ENCODE measurements around the gene HS6ST3.

The HS6ST3 gene

DNA sequence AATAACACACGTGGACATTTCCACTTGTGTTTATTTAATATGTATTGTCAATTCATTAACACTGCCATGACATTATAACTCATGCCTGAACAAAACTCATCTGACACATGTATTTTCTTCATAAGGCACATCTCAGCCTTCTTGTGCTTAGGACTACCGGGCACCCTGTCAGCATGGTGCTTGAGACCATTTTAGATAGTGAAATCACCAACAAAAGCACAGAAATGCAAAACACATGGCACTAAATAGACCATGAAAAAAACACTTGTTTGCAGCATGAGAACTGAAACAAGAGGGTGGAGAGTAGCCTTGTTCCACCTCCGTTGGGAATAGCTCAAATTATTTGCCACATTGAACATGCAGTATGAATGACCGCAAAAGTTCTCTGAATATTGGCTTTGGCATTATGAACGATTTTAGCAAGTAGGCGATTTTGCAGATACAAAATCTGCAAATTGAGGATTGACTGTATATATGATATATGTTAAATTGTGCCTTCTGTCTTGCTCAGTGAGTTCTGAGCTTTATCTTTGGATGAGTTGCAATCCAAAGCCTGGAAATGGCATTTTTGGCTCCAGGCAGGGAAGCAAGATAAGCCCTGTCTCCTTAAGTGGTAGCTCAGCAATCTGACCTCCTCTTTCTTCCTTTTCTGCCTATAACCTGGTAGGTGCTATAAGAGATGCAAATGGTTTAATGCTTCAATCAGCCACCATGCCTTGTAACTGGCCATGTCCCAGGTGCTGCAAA, 328.2 kb downstream of the HS6ST3 start:
- H3K4me3 ChIP-seq (ENCODE audit: low read depth, low read length) = no peak overlapping the region
- DNase-seq (ENCODE audit: low read depth) = no peak
- TF ChIP-seq, protein P1, sequence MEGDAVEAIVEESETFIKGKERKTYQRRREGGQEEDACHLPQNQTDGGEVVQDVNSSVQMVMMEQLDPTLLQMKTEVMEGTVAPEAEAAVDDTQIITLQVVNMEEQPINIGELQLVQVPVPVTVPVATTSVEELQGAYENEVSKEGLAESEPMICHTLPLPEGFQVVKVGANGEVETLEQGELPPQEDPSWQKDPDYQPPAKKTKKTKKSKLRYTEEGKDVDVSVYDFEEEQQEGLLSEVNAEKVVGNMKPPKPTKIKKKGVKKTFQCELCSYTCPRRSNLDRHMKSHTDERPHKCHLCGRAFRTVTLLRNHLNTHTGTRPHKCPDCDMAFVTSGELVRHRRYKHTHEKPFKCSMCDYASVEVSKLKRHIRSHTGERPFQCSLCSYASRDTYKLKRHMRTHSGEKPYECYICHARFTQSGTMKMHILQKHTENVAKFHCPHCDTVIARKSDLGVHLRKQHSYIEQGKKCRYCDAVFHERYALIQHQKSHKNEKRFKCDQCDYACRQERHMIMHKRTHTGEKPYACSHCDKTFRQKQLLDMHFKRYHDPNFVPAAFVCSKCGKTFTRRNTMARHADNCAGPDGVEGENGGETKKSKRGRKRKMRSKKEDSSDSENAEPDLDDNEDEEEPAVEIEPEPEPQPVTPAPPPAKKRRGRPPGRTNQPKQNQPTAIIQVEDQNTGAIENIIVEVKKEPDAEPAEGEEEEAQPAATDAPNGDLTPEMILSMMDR (IDR thresholded peaks at IDR 0.05; ENCODE audit: control insufficient read depth, extremely low read depth, insufficient read depth) = no peak

- TF ChIP-seq, protein P1 (IDR thresholded peaks at IDR 0.05; ENCODE audit: control insufficient read depth, extremely low read depth, insufficient read depth) = no peak
- DNase-seq (ENCODE audit: low read depth) = no peak
Observed at GRCh38 chr13:96421314-96421713, 331.4 kb downstream of the HS6ST3 start.

GRCh38 chr13:96422002-96422401, 332.1 kb downstream of the HS6ST3 start:
- TF ChIP-seq, protein P1 (IDR thresholded peaks at IDR 0.05; ENCODE audit: control insufficient read depth, extremely low read depth, insufficient read depth) = no peak
- DNase-seq (ENCODE audit: low read depth) = no peak

More at GRCh38 chr13:96421314-96421713, 331.4 kb downstream of the HS6ST3 start:
- no peak overlapping the region for H3K4me3 ChIP-seq (ENCODE audit: low read depth, low read length)

DNA sequence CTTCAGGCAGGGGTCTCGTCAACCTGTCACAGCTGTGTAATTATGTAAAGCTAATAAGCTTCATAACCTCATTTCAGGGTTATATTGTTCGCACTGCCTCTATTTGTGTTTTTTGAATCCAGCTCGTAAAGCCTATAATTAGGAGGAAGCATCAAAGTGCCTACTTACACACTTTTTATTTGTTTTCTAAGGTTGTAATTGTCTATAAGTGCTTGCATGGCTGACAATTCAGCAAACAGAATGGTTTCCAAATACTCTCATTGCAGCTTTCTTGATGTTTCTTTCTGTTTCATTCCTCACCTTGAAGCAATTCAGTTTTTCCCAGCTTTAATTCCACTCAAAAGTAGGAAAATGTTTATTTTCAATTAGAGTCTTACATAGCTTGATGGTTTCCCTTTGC, 336.3 kb downstream of the HS6ST3 start:
- no peak overlapping the region for H3K4me3 ChIP-seq (ENCODE audit: low read depth, low read length)
- TF ChIP-seq, protein P1 (IDR thresholded peaks at IDR 0.05; ENCODE audit: control insufficient read depth, extremely low read depth, insufficient read depth) = no peak
- no peak for DNase-seq (ENCODE audit: low read depth)

More at GRCh38 chr13:96422002-96422401, 332.1 kb downstream of the HS6ST3 start:
- no peak overlapping the region for H3K4me3 ChIP-seq (ENCODE audit: low read depth, low read length)

DNA sequence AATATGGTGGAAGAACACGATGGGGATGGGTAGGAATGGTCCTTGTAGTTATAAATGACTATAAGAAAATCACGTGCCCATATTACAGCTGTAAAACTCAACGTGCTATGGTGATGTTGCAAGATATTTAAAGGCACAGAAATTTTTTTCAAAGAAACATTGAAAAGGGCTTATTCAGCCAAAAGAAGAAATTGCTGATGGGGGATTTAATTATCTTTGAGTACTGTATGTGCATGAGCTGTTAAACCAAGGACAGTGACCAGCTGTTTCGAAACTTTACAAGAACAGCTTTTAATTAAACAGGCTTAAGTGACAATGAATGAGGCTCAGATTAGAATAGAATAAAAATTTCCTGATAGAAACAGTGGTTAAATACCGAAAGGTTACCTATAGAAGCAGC, 339.0 kb downstream of the HS6ST3 start:
- TF ChIP-seq, protein P1 (IDR thresholded peaks at IDR 0.05; ENCODE audit: control insufficient read depth, extremely low read depth, insufficient read depth) = no peak
- DNase-seq (ENCODE audit: low read depth) = no peak

GRCh38 chr13:96431044-96431581, 341.2 kb downstream of the HS6ST3 start:
- TF ChIP-seq, protein P1 (IDR thresholded peaks at IDR 0.05; ENCODE audit: control insufficient read depth, extremely low read depth, insufficient read depth) = no peak
- no peak overlapping the region for H3K4me3 ChIP-seq (ENCODE audit: low read depth, low read length)

More for the DNA sequence above, 339.0 kb downstream of the HS6ST3 start:
- H3K4me3 ChIP-seq (ENCODE audit: low read depth, low read length) = no peak overlapping the region

More at GRCh38 chr13:96431044-96431581, 341.2 kb downstream of the HS6ST3 start:
- DNase-seq (ENCODE audit: low read depth) = no peak
